ENCODE data around the gene SH3BGRL3.
"Not testable (repeated sequence)": the region's sequence is repeated elsewhere in the genome, so short reads cannot be mapped to it uniquely, and the experiment has no call there.

The SH3BGRL3 gene

DNA sequence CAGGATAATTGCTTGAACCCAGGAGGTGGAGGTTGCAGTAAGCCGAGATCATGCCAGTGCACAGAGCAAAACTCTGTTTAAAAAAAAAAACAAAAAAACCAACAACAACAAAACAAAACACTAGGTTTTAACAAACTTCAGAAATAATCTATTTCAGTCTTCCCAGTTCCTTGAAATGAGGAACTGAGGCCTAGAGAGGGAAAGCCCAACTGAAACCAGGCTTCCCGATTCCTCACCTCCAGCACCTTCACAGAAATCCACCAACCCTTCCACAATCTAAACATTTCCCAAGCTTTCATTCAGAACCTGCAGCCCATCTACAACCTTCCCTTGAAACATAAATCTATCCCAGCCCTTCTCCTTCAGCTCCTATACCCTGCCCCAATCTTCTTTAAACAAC, 37.3 kb downstream of the SH3BGRL3 start:
- no peak for DNase-seq (ENCODE audit: low spot score)

DNA sequence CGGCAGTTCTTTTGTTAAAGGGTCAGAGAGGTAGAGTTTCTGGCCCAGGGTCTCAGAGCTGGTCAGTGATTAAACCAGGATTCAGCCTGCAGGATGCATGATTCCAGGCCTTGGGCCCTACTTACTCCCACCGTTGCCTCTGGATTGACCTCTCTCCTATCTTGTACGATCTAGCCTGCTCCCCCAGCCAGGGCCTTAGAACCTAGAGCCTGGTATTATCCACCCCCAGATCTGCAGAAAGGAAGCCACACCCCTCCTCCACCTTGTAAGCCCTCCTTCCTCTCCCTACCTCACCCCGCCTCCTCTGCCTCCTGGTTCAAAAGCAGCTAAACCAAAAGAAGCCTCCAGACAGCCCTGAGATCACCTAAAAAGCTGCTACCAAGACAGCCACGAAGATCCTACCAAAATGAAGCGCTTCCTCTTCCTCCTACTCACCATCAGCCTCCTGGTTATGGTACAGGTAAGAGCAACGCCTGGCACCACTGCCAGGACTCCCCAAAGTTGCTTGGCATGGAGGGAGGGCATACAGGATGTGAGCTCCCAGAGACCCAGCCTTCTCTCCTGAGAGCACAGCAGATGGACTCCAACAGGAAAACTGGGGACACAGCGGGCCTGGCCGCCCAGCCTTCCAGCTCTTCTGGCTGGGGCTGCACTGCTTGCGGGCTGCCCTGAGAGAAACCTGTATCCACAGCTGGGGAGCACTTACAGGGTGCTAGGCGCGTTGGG, 37.9 kb downstream of the SH3BGRL3 start, which contains the start of gene CD52:
CD52 (plus strand) TSS at position 347 of the 726 bp plus-strand sequence; CDS start at position 407, 60 bp downstream.
- no peak for DNase-seq (ENCODE audit: low spot score)

DNA sequence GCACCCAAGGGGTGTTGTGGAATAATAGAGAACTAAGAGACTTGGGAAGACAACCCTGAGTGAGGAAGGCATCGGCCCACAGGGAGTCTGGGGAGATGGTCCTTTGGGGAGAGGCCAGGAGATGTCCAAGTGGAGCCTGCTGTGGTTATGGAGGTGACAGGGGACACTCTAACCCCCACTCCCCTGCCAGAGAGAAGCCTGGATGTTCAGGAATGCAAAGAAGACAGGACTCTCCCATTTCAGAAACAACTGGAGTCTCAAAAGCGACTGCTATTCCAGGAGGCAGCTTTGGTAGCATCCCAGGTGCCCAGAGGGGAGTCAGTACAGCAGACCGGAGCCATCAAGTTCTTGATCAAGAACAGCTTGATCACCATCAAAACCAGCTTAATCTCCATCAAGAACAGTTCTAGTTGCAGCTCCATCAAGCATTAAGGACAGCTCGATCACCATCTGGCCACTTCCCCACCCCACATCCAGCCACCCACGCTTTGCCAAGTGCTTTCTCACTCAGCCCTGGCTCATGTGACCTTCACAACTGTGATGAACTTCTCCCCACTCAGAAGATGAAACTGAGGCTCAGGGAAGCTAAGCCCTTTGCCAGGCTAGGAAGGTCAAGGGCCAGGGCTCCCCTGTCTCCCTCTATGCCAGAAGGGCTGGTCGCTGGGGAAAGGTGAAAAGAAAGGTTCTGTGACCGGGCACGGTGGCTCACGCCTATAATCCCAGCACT, 38.6 kb downstream of the SH3BGRL3 start:
- DNase-seq (ENCODE audit: low spot score) = no peak

DNA sequence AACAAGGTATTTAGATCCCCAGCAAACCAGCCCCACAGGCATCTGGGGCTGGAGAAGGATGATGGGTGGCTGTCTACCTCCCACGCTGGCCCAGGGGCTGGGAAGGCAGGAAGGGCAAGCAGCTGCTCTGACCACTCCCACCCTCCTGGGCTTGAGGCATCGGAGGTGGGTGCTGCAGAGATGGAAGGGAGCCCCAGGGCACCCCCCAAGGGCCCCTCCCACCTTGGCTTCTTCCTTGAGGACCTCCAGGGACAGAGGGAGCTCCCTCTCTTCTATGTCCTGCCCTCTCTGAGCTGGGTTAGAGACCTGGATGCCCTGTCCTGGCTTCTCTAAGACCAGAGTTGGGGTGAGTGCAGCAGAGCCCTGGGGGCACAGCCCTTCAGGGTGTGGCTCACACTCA, 41.0 kb downstream of the SH3BGRL3 start:
- no peak for DNase-seq (ENCODE audit: low spot score)

DNA sequence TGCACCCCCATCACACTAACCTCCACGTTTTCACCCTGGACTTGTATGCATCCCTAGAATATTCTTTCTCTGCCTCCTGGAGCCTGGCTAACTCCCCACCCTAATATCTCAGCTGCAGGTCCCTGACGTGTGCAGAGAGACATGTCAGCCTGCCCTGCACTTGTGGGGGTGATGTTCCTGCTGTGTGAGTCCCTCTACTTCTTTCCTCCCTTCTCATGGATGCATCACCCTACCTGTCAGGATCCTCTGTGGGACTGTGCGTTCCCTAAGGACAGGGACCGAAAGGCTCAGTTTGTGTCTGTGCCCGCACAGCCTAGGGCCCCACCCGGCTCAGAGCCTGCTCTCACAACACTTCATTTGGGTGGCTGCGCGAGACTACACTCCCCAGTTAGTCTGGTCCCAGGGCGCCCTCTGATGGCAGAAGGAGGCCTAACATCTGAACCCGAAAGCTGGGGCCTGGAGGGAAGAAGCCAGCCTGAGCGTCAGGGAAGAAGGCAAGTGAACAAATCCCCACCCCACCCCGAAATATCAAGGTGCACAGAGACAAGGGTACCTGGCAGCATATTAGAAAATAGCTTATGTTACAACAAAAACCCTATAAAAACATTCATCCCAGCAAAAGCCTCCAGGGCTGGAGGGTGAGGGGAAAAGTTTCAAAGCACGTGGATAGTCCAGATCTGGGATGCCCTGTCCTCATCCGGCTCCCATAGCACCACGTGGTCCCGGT, 41.6 kb downstream of the SH3BGRL3 start:
- peak; percentile 94 for DNase-seq (ENCODE audit: low spot score)

DNA sequence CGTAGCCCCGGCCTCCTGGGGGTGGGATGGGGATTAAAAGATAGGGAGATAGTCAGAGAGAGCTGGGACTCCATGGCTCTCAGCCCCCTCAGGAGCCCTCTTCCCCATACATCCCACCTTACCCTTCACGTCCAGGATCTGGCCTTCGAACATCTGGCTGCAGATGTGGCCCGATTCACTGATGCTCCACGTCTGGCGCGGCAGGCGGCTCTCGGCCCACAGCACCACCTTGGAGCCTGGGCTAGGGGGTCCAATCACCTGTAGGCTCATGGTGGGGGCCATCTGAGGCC, 42.1 kb downstream of the SH3BGRL3 start:
- no peak for DNase-seq (ENCODE audit: low spot score)

DNA sequence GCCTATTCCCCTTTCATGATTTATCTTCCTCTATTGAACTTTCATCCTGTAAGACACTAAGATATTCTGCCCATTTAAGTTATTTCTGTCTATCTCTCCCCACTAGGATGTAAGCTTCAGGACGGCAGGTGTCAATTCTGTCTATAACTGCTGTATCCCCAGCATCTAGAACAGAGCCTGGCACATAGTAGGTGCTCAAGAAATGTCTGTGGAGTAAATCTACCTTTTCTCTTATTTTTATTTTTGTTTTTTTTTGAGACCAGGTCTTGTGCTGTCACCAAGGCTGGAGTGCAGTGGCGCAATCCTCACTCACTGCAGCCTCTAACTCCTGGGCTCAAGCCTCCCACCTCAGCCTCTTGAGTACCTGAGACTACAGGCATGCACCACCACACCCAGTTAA, 43.5 kb downstream of the SH3BGRL3 start:
- DNase-seq (ENCODE audit: low spot score) = no peak

DNA sequence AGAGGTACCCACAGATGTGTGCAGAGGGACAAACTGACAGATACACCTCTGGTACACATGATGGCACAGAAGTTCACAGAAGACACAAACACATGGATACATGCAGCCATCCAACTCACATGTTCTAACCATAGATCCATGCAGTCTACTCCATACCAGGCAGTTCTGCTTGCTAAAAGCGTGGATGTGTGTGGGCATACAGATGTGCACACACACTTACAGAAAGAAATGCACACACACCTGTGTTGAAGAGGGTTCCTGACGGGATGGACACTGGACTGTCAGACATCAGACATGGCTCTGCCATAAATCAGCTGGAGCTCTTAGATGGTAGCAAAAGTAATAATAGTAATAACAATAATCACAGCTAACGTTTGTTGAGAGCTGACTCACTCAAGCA, 44.7 kb downstream of the SH3BGRL3 start:
- no peak for DNase-seq (ENCODE audit: low spot score)

GRCh38 chr1:26327956-26328362, 48.1 kb downstream of the SH3BGRL3 start:
- DNase-seq (ENCODE audit: low spot score) = no peak

GRCh38 chr1:26328597-26328996, 48.7 kb downstream of the SH3BGRL3 start:
- no peak for DNase-seq (ENCODE audit: low spot score)

GRCh38 chr1:26329380-26329779, 49.5 kb downstream of the SH3BGRL3 start:
- not testable (repeated sequence) for DNase-seq (ENCODE audit: low spot score)

DNA sequence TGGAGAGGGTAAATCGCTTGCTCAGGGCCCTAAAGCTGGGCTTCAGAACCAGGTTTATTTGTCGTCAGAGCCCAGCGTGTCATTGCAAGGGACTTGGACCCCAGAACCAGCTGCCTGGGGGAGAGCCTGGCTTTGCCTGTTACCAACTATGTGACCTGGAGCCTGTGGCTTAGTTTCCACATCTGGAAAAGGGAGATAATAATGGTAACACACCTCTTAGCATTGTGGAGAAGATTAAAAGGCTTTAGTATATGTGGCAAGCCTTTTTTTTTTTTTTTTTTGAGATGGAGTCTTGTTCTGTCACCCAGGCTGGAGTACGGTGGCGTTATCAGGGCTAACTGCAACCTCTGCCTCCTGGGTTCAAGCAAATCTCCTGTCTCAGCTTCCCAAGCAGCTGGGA, 50.4 kb downstream of the SH3BGRL3 start:
- DNase-seq (ENCODE audit: low spot score) = no peak
